Astrocyte (in vitro differentiated cells and primary cell): ENCODE measurements around the gene OR52E4. TPM values are rescaled to one million over a fixed set of nuclear protein-coding genes. Genes with fewer than 3 reads are reported as not detected.

Experiments
- DNase-seq: peaks from one replicate; pipeline ENCODE4 v3.0.0-alpha.2; 2010; ENCODE audit warnings: low read depth
- FAIRE-seq: peaks from 2 replicates; lab custom pipeline; 2011; peaks lifted over from hg19 to GRCh38; lab: Jason Lieb, UNC
- H2AFZ ChIP-seq: 2 replicates; pipeline ENCODE4 v1.6.0; 2012; ENCODE audit warnings: low read depth, low read length, inconsistent platforms
- H3K27ac ChIP-seq: 2 replicates; pipeline ENCODE4 v1.5.1; 2011; ENCODE audit warnings: low read depth, low read length, inconsistent platforms
- H3K27me3 ChIP-seq: 2 replicates; pipeline ENCODE4 v1.6.0; 2011; ENCODE audit warnings: low read length, inconsistent platforms; ENCODE audit not compliant: insufficient read depth
- H3K36me3 ChIP-seq: 2 replicates; pipeline ENCODE4 v1.5.1; 2011; ENCODE audit warnings: low read length, inconsistent platforms; ENCODE audit not compliant: insufficient read depth
- H3K4me1 ChIP-seq: 2 replicates; pipeline ENCODE4 v1.5.1; 2011; ENCODE audit warnings: low read length, inconsistent platforms; ENCODE audit not compliant: insufficient read depth
- H3K4me2 ChIP-seq: 2 replicates; pipeline ENCODE4 v1.6.0; 2012; ENCODE audit warnings: low read length, inconsistent platforms
- H3K4me3 ChIP-seq: 2 replicates; pipeline ENCODE4 v1.5.1; 2011; ENCODE audit warnings: low read depth, mild to moderate bottlenecking, low read length, inconsistent platforms; ENCODE audit not compliant: insufficient read depth
- H3K79me2 ChIP-seq: 2 replicates; pipeline ENCODE4 v1.6.0; 2012; ENCODE audit warnings: mild to moderate bottlenecking, low read length, inconsistent platforms; ENCODE audit not compliant: insufficient read depth
- H3K9ac ChIP-seq: 2 replicates; pipeline ENCODE4 v1.6.0; 2012; ENCODE audit warnings: mild to moderate bottlenecking, low read length, inconsistent platforms
- H3K9me3 ChIP-seq: 2 replicates; pipeline ENCODE4 v1.5.1; 2012; ENCODE audit warnings: low read depth, mild to moderate bottlenecking, low read length, inconsistent platforms; ENCODE audit not compliant: insufficient read depth
- H4K20me1 ChIP-seq: 2 replicates; pipeline ENCODE4 v1.6.0; 2012; ENCODE audit warnings: low read length, inconsistent platforms; ENCODE audit not compliant: insufficient read depth
- H3K27ac Mint-ChIP-seq: one replicate; pipeline ENCODE4 v1.8.0; 2021; ENCODE audit warnings: mild to moderate bottlenecking, mixed read lengths; ENCODE audit not compliant: unreplicated experiment
- H3K27me3 Mint-ChIP-seq: one replicate; pipeline ENCODE4 v1.8.0; 2021; ENCODE audit warnings: low read depth, mixed read lengths; ENCODE audit not compliant: unreplicated experiment
- H3K36me3 Mint-ChIP-seq: one replicate; pipeline ENCODE4 v1.8.0; 2021; ENCODE audit warnings: low read depth, mixed read lengths; ENCODE audit not compliant: unreplicated experiment
- H3K4me1 Mint-ChIP-seq: one replicate; pipeline ENCODE4 v1.8.0; 2021; ENCODE audit warnings: low read depth, mixed read lengths; ENCODE audit not compliant: unreplicated experiment
- H3K4me3 Mint-ChIP-seq: one replicate; pipeline ENCODE4 v1.8.0; 2021; ENCODE audit warnings: mild to moderate bottlenecking, moderate library complexity, mixed read lengths; ENCODE audit not compliant: unreplicated experiment
- H3K9me3 Mint-ChIP-seq: one replicate; pipeline ENCODE4 v1.8.0; 2021; ENCODE audit warnings: mild to moderate bottlenecking, mixed read lengths; ENCODE audit not compliant: unreplicated experiment
- EZH2 ChIP-seq: IDR thresholded peaks from 2 replicates; pipeline ENCODE4 v1.6.1; 2012; ENCODE audit warnings: mild to moderate bottlenecking, low read length, inconsistent platforms; ENCODE audit not compliant: insufficient read depth
- total RNA-seq: library from RNA; stranded (reverse); gene quantifications from 2 replicates; pipeline ENCODE4 v1.2.1, GENCODE V29; 2021
- TF ChIP-seq, protein P1 (sequence below): IDR thresholded peaks from 2 replicates; pipeline ENCODE4 v1.5.1; 2011; ENCODE audit warnings: low read depth, mild to moderate bottlenecking, inconsistent platforms, low read length, moderate library complexity; ENCODE audit not compliant: insufficient read depth

The OR52E4 gene
- total RNA-seq, 1 donor from 2014 or later = not detected

- Histone ChIP-seq H2AFZ (no peak overlapping the region), H3K27ac (no peak overlapping the region), H3K4me1 (no peaks in the 10 kb centered on the region), H3K9me3 (no peaks in the 10 kb centered on the region), H4K20me1 (no peaks in the 10 kb centered on the region), H3K4me3 (no peak overlapping the region), H3K36me3 (no peaks in the 10 kb centered on the region), H3K27me3 (no peaks in the 10 kb centered on the region), H3K9ac (no peak overlapping the region), H3K4me2 (no peak overlapping the region), H3K79me2 (no peaks in the 10 kb centered on the region)
- no peak overlapping the region for H3K4me3 Mint-ChIP-seq
- H3K4me1 Mint-ChIP-seq = no peaks in the 10 kb centered on the region
- H3K27me3 Mint-ChIP-seq = no peaks in the 10 kb centered on the region
- H3K36me3 Mint-ChIP-seq = no peaks in the 10 kb centered on the region
- no peak for DNase-seq
- no peak for FAIRE-seq
- TF ChIP-seq EZH2 = no peak
- TF ChIP-seq, protein P1, sequence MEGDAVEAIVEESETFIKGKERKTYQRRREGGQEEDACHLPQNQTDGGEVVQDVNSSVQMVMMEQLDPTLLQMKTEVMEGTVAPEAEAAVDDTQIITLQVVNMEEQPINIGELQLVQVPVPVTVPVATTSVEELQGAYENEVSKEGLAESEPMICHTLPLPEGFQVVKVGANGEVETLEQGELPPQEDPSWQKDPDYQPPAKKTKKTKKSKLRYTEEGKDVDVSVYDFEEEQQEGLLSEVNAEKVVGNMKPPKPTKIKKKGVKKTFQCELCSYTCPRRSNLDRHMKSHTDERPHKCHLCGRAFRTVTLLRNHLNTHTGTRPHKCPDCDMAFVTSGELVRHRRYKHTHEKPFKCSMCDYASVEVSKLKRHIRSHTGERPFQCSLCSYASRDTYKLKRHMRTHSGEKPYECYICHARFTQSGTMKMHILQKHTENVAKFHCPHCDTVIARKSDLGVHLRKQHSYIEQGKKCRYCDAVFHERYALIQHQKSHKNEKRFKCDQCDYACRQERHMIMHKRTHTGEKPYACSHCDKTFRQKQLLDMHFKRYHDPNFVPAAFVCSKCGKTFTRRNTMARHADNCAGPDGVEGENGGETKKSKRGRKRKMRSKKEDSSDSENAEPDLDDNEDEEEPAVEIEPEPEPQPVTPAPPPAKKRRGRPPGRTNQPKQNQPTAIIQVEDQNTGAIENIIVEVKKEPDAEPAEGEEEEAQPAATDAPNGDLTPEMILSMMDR = no peak
- no peaks in the 10 kb centered on the region for H3K9me3 Mint-ChIP-seq
- H3K27ac Mint-ChIP-seq = no peak overlapping the region
Measured at GRCh38 chr11:5847711-5848110, 32.7 kb upstream of the OR52E4 start.

DNA sequence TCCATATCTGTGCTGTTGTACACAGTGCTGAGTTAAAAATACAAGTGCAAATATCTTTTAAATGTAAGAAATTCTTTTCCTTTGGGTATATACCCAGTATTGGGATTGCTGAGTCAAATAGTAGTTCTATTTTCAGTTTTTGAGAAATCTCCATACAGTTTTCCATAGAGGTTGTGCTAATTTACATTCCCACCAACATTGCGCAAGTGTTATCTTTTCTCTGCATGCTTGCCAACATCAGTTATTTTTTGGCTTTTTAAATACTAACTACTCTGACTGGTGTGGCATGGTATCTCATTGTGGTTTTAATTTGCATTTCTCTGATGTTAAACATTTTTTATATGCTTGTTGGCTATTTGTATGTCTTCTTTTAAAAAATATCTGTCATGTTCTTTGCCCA is 29.4 kb upstream of the OR52E4 start:
- no peak for FAIRE-seq
- Histone ChIP-seq H4K20me1 (no peaks in the 10 kb centered on the region), H3K4me1 (no peaks in the 10 kb centered on the region), H3K9me3 (no peaks in the 10 kb centered on the region), H2AFZ (no peak overlapping the region), H3K27ac (no peak overlapping the region), H3K4me3 (no peak overlapping the region), H3K9ac (no peak overlapping the region), H3K4me2 (no peak overlapping the region), H3K79me2 (no peaks in the 10 kb centered on the region), H3K27me3 (no peaks in the 10 kb centered on the region), H3K36me3 (no peaks in the 10 kb centered on the region)
- Mint-ChIP-seq H3K4me1 (no peaks in the 10 kb centered on the region), H3K27ac (no peak overlapping the region), H3K36me3 (no peaks in the 10 kb centered on the region), H3K27me3 (peaks cover 9% of the 10 kb centered on the region), H3K9me3 (peaks cover 4% of the 10 kb centered on the region), H3K4me3 (no peak overlapping the region)
- DNase-seq = no peak
- TF ChIP-seq EZH2 = no peak
- TF ChIP-seq, protein P1 = no peak

GRCh38 chr11:5857590-5857989 is 22.8 kb upstream of the OR52E4 start, which contains the start of gene OR52E8:
TSS of gene OR52E8 (minus strand) at chr11:5857690. CDS start at chr11:5857690, 0 bp downstream.
- H4K20me1 ChIP-seq = no peaks in the 10 kb centered on the region
- no peak within 1 kb of the TSS for H3K27ac Mint-ChIP-seq
- no peaks in the 10 kb centered on the region for H3K27me3 ChIP-seq
- H2AFZ ChIP-seq = no peak within 1 kb of the TSS
- TF ChIP-seq, protein P1 = no peak
- TF ChIP-seq EZH2 = no peak
- peaks cover 12% of the 10 kb centered on the region for H3K27me3 Mint-ChIP-seq
- no peak within 1 kb of the TSS for H3K9ac ChIP-seq
- no peak for FAIRE-seq
- H3K4me1 Mint-ChIP-seq = no peaks in the 10 kb centered on the region
- peaks cover 4% of the 10 kb centered on the region for H3K9me3 Mint-ChIP-seq
- H3K36me3 Mint-ChIP-seq = no peaks in the 10 kb centered on the region
- H3K79me2 ChIP-seq = no peaks in the 10 kb centered on the region
- H3K4me2 ChIP-seq = no peak within 1 kb of the TSS
- H3K4me3 ChIP-seq = no peak within 1 kb of the TSS
- DNase-seq = no peak
- no peak within 1 kb of the TSS for H3K4me3 Mint-ChIP-seq
- H3K4me1 ChIP-seq = no peaks in the 10 kb centered on the region
- H3K9me3 ChIP-seq = no peaks in the 10 kb centered on the region
- H3K27ac ChIP-seq = no peak within 1 kb of the TSS
- no peaks in the 10 kb centered on the region for H3K36me3 ChIP-seq
